NCI-H2081 (cell line): ENCODE data around the gene CD248.

Experiments used
- DNase-seq, 2 experiments: peaks; one replicate each; lab custom pipeline; 2025; lab: John Stamatoyannopoulos, UW

Gene CD248

DNA sequence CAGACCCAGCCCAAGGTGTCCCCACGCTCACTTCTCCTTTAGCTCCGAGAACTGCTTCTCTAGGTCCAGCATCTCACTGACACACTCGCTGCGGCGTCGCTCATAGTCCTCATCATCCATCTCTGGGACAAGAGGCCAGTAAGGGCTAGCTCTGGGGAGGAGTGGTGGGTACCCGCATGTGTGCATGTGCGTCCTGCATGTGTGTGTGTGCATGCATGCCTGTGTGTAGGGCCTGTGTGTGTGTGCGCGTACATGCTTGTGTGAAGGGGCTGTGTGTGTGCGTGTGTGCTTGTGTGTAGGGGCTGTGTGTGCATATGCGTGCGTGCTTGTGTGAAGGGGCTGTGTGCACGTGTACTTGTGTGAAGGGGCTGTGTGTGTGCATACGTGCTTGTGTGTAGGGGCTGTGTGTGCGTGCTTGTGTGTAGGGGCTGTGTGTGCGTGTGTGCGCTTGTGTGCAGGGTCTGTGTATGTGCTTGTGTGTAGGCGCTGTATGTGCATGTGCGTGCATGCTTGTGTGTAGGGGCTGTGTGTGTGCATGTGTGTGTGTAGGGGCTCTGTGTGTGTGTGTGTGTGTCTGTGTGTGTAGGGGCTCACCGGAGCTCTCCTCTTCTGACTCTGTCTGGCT is 24.8 kb upstream of the CD248 start:
- no peak for DNase-seq

DNA sequence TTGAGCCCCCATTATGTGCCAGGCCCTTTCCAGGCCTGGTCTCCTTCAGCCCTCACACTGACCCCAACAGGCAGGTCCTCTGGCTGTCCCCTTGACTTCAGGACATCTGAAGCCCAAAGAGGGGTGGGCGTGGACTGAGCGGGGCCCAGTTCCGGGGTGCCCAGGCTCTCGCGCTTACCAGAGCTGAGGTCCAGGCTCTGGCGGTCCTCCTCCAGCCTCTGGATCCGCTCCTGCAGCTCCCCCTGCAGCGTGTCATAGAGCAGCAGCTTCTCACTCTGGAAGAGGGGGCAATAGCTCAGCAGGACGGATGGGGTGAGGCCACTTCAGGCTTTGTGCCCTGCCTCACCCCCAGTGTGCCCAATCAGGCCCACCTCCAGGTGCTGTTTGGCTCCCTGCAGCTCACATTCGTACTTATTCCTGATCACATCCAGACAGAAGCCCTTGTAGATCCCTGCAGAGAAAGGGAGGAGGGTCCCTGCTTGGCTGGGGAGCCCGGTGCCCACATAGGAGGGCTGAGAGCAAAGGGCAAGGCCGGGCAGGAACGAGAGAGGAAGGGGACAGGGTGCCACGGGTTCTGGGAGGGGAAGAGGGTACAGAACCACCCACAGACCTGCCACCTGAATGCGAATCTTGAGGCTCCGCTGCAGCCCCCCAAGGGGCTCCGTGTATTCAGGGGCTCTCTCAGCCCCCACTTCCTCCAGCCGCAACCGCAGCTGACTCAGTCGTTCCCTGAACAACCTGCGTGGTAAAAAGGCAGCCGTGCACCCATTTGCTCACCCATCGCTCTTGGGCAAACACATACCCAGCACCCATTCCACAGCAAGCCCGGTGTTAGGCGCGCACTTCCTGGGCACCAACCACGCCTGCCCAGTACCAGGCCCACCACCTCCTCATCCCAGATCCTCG is 24.0 kb upstream of the CD248 start:
- no peak for DNase-seq

DNA sequence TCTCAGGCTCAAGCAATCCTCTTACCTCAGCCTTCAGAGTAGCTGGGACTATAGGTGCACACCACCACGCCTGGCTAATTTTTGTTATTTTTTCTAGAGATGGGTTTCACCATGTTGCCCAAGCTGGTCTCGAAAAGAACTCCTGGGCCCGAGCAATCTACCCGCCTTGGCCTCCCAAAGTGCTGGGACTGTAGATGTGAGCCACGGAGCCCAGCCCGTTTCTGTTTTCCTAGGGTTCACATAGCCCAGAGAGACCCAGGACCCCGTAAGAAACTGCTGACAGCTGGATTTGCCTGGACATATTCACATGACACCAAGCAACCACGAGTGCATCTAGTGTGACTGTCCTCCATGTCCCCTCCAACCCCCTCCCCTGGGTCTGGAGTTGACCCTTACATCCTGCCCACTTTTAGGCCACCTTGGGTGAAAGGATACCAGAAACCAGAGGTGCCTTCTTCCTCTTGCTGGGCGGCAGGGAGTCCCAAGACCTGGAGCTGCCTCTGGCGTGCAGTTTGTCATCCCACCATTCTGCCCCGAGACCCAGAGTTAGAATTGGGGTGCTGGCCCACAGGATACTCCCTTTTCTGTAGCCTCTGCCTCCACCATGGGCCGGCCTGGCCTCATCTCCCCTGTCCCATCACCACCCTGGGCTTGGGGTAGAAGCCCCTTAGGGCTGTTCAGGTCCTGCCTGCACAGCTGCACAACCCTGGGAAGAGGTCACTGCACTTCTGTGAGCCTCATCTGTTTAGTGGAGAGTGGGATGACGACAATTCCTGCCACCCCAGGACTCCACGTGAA is 23.0 kb upstream of the CD248 start:
- DNase-seq, result no peak

DNA sequence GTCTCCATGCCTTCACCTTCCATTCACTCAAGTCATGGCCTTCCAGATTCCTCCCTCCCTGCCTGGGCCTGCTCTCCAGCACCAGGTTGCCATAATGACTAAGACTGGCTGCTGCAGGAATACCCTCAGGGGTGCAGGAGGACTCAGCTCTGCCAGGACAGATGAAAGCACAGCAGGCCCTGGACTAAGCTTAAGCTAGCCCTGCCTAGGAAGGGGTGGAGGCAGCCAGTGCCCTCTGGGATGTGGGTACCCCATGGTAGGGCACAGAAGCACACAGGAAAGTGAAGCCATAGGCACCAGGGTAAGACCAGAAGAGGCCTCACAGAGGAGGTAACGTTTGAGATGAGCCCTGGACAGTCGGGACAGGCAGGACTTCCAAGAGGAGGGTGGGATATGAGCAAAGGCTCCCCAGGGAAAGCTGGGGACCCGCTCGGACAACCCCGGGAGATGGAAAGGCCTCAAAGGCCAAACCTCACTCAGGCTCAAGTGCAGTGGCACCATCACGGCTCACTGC is 22.4 kb upstream of the CD248 start:
- no peak for DNase-seq

DNA sequence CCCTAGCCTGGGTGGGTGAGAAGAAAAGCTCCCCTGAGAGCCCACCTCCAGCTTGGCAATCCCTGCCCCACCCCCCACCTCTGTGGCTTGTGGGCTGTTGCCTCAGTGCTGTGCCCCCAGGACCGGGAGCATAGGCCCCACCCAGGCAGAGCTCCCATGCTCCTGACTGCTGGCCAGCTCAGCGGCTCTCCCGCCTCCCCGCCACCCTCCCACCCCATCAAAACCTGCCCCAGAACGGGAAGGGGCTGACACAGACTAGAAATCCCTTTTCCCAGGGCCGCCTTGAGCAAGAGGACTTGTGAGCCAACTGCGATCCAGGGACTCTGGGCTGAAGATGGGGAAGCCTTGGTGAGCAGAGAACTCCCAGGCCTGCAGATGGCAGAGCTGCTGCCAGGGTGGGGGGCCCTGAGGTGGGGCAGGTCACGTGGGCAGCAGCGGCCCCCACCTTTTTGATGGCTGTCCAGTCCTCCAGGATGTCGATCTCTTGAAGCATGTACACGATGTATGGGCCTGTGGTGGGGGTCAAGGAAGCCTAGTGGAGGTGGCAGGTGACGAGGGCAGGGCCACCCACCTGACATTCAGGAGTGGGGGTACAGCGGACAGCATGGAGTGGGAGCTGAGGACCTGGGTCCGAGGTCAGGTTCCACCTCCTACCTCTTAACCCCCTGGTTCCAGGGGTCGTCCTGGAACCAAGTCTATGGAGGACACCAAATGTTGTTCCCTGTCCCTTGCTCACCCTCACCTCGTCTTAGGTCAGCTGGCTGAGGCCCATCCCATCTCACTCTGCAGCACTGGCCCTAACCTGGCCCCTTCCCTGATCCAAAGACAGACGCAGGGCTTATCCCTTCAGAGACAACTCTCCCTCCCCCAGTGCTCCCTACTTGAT is 21.7 kb upstream of the CD248 start:
- no peak for DNase-seq

DNA sequence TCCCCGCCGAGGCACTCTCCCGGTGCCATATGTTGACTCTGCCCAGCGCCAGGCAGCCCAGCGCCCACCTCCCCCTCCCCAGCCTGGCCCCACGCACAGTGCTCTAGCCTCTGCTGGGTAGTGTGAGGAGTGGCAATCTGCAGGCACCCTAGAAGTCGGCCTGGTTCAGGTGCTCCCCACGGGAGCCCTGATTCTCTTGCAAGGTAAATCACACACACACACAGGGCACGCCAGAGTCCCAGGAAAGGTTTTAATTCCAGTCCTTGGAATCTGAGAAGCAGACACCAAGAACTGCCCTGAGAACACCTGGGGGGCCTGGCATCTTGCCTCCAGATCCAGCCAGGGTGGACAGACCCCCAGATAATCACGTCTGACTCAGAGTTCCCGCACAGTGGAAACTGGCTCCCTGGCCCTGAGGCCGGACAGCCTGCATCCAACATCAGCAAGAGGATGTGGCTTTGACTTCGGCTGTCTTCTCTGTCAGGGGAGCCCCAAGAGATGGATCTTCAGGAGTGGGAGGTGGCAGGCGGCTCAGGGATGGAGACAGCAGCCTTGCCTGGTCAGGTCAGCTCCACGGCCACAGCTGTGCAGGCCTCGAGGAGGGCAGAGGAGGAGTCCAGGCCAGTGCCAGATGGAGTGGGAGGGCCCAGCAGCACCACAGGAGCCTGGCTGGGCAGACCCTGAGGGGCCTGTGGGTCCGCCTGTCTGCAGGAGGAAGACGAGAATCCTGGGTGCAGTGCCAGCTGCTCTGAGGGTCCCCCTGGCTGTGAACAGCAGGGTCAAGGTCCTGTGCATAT is 20.5 kb upstream of the CD248 start:
- no peak for DNase-seq

DNA sequence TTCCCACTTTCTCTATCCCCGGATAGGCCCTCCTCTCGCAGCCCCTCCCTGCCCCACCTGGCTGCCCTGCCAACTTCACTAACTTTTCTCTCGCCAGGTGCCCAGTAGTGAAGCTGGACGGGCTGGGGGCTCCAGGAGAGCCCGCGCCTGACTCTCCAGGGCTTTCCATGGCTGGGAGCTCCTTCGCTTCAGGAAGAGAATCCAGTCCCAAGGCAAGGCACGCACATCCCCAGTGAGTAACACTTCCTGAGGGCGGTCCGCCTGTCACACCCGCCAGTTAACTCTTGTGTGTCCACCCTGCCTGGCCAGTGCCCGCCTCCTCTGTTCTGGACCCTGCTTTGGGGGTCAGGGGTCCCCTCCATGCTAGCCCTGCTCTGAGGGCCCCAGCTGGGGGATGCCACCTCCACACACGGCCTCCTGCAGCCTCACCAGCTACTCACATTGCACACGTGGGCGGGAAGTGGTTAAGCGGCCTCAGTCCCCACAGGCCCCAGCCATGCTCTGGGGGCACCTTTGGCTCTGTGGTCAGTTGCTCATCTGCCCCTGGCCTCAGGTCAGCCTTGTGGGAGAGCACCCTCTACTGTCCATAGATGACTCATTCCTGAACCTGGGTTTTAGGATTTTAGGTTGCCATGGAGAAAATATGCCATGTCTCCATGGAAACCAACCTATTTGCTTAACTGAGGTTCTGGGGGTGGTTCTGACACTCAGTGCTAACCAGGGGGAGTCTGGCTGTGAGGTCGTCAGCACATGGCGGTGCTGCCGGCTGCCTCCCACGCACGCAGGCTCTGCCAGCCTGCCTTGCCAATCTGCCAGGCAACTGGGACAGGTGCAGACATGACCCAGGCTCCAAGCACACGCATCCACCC is 19.6 kb upstream of the CD248 start, which contains the start of gene RIN1:
TSS of gene RIN1 (minus strand) at position 201 of the 869 bp plus-strand sequence. CDS start at position 169, 32 bp downstream.
- peak; percentile 56 to 77 for DNase-seq

DNA sequence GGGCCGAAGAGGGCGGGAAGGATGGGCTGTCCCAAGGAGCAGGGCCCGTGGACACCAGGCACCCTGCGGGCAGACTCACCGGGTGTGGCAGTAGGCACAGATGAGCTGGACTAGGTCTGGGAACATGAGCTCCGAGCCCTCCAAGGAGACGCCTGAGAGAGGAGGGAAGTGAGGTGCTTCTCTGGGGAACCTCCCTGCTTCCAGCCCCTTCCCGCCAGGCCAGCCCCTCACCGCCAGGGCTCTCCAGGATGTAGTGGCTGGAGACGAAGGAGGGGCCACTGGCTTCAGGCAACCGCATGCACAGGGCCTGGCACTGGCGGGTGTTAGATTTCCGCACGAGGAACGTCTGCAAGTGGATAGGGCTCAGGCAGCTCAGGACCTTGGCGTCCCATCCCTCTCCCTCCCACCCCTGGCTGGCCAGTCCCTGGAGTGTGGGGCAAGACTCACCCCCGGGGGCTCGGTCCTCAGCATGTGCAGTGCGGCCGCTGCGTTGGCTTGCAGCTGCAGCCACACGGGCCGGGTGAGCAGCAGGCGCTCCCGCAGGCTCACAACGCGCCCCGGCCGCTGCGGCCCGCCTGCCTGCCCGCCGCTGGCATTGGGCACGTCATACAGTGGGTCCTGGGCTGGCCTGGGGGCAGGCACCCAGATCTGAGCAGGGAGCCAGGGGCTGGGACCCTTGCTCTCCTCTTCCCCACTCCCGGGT is 18.8 kb upstream of the CD248 start:
- DNase-seq, result no peak

DNA sequence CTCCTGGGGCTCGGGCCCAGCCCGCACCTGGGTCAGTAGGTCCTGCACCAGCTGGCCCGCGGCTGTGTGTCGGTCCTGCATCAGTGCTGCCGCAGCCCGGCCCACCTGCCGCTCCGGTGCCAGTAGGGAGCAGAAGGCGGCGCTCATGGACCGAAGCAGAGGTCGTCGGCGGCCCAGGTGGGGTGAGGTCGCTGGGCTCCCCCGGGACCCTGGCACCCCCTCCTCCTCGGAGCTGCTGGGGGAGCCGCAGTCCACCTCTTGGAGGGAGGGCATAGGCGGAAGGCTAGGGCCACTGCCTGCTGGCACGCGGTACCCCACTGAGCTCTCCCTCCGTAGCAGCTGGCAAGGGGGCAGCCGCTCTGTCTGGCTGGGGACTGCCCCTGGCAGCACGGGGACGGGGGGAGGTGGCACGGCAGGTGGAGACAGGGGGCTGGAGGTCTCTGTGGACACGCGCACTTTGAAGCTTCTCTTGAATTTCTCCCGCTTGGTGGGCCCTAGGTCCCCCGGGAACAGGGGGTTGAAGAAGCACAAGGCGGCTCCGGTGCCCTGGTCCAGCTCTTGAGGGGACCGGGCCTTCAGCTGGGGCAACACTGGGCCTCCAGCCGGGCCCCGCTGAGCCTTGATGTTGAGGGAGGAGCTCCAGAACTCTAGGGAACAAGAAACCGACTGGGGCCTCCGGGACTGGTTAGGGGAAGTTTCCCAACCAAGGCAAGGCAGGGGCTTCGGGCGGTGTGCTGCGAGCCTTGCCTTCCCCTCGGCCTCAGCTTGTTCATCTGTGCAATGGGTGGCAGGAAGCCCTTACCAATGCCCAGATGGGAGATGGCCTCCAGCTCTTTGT is 18.0 kb upstream of the CD248 start:
- DNase-seq, result no peak

DNA sequence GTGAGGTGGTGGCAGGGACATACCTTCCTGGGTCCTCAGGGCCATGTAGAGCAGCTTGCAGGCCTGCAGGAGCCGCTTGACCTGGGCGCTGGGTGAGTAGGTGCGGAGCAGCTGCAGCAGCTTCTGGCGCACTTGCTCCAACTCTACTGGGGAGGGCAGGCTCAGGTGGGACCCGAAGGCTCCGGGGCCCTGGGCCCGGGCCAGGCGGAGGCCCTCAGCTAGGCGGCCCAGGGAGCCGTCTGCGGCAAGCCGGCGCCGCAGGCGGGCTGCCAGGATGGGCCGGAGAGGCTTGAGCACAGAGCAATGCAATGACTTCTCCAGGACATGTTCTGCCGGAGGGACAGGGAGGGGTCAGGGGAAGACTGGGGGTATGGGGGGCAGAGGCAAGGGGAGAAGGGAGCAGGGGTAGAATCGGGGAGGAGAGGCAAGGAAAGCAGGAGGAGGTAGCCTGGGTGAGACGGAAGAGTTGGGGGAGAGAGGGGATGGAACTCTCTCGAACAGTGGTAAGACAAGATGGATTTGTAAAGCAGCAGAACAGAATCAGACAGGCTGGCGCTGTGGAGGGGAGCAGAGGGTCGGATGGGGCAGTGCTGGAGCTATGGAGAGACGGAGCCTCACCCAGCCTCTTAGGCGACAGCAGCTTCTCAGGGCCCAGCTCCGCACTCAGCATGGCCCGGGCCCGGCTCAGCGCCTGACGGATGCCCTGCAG is 17.2 kb upstream of the CD248 start:
- DNase-seq, result no peak

DNA sequence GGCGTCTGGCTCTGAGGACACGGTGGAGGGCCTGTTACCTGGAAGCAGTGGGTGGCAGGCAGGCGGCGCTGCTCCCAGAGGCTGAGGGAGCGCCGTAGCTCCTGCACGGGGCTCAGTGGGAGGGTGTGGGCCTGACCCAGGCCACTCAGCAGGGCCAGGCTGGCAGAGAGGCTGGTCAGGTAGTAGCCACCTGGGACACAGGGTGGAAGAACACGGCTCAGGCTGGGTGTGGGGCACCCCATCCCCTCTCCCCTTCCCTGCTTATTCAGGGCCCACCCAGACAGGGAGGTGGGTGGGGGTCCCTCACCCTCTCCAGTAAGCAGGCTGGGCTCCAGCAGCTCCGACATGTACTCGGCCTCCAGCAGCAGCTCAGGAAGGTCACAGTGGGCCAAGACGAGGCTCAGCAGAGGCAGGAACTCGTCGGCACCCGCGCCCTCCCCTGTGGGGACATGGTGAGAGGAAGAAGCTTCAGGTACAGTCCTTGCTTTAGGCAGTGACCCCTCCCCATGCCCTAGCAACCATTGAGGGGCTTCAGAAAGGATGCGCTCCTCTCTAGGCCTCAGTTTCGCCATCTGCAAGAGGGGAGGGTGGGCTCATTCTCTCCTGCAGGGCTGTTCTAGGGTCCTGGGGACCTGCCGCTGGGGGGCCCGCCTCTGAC is 16.5 kb upstream of the CD248 start:
- DNase-seq, result no peak

DNA sequence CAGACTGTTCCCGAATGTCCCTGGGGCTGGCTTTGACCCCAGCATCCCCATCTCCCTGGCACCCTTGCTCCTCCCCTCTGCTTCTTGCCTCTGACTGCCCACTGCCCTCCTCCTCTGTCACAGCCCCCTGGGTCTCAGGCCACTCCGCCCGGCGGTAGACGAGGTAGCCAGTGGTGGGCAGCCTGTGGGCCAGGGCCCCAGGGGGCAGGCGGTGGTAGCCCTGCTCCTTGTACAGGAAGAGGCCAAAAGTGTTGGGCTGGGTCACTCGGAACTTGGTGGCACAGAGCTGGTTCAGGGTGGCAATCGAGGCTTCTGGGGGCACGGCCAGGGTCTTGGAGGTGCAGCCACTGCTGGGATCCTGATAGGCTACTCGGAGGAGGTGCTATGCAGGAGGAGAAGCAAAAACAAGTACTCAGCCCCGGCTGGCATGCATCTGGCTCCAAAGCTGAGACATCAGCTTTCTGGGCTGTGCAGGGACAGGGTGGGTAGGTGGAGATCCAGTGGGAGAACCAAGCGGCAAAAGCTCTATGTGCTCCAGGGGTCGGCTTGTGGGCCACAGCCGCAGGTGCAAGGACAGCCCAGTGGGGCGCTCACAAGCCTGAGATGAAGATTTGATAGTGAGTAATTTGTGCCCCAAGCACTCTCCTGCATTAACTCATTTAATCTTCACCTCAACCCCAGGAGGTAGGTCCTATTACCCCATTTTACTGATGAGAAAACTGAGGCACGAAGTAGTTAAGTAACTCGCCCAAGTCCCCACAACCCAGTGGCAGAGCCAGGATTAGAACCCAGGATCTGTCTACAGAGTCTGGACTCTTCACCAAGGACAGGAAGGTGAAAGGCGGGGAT is 15.8 kb upstream of the CD248 start:
- DNase-seq, result no peak

DNA sequence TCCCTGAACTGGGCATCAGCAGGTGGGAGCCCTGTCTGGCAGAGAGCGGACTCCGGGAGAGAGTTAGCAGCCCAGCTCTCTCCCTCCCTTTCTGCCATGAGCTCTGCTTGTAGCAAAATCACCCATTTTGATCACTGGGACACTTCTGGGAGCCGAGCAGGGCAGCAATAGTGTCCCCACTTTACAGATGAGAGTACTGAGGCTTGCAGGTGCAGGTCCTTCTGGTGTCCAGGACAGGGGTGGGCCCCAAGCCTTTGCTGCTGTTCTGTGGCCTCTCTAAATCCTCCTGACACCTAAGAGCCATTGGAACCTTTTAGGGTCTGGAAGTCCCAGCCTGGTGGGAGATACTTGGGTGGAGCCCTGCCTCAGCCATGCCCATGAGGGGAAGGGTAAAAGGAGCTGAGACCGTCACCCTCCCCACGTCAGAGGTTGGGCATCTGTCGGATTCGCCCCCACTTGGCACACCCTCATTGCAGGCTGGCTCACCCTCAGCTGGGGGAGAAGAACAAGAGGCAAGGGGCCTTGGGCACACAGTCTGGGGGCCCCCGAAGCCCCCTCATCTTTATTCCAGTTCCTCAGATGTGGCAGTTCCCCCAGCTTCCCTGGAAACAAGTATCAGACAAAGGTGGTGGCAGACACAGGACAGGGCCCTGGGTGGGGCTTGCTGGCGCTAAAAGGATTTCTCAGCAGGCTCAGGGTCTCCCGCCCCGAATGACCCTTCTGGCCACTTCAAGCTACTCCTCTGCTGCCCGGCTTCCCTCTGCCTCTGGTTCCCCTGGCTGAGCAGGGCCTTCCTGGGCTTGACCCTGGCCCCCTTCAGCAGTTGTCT is 14.9 kb upstream of the CD248 start:
- no peak for DNase-seq

DNA sequence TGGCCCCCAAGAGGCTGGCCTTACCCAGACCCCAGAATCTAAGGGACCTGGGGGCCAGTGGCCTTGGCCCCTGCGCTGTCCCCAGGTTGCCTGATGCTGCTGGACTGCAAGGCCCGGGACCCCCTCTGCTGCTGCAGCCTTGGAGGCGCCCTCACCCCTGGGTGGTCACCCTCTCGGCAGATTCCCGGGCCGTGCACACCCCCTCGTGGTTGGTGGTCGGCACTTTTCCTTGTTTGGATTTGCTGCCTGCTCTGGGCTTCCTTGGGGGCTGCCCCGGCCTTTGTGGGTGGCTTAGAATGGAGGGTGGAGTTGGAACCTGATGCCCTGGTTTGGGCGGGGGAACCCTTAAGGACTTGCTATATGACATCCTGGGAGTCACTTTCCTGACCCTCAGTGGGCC is 14.1 kb upstream of the CD248 start:
- no peak for DNase-seq

DNA sequence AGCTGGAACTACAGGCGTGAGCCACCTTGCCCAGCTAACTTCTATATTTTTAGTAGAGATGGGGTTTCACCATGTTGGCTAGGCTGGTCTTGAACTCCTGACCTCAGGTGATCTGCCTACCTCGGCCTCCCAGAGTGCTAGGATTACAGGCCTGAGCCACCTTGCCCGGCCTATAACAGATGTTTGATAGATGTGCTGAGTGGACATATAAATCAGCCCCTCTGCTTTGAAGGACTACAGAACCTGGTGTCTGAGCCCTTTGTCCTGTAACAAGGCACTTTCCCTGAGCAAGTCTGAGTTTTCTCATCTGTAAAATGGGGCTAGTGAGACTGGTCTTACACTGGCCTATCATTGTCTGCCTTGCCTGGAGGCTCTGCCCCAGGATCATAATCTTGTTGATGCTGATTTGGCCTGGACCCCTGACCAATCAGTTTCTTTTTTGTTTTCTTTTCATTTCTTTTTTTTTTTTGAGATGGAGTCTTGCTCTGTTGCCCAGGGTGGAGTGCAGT is 12.4 kb upstream of the CD248 start:
- no peak for DNase-seq
